Activated T-helper 17 cell treated with anti-CD3 and anti-CD28 coated beads, Interleukin-2, amount 50 U/mL, for 72 hours (primary cell): ENCODE results near the gene TMEM107. TPM values are rescaled to one million over a fixed set of nuclear protein-coding genes. Genes with fewer than 3 reads are reported as not detected.

Experiments
- ATAC-seq: fragments of 150-1000 bp; cut with Tn5 transposase; replicated peaks from 2 replicates; pipeline ENCODE4 v1.10.0; 2021; ENCODE audit warnings: mild to moderate bottlenecking, moderate library complexity
- H3K27ac Mint-ChIP-seq: one replicate; pipeline ENCODE4 v1.8.0; 2022; ENCODE audit warnings: mixed read lengths
- H3K27me3 Mint-ChIP-seq: one replicate; pipeline ENCODE4 v1.8.0; 2022; ENCODE audit warnings: mixed read lengths
- H3K36me3 Mint-ChIP-seq: one replicate; pipeline ENCODE4 v1.8.0; 2022; ENCODE audit warnings: low read depth, mild to moderate bottlenecking, mixed read lengths
- H3K4me1 Mint-ChIP-seq: one replicate; pipeline ENCODE4 v1.8.0; 2022; ENCODE audit warnings: mixed read lengths
- H3K4me3 Mint-ChIP-seq: one replicate; pipeline ENCODE4 v1.8.0; 2022; ENCODE audit warnings: mild to moderate bottlenecking, mixed read lengths
- H3K9me3 Mint-ChIP-seq: one replicate; pipeline ENCODE4 v1.8.0; 2022; ENCODE audit warnings: mixed read lengths
- total RNA-seq, 2 donors: library from RNA; stranded (reverse); gene quantifications; one replicate each; pipeline ENCODE4 v1.2.3, GENCODE V29; 2022

TMEM107 gene
- total RNA-seq, 2 donors from 2014 or later = 43.3 to 45.3 TPM

- H3K4me1 Mint-ChIP-seq = peaks cover 31% of the 10 kb centered on the region
- no peak for ATAC-seq
- peak overlapping the region; percentile 79 for H3K27ac Mint-ChIP-seq
- H3K36me3 Mint-ChIP-seq = peaks cover 51% of the 10 kb centered on the region
- no peaks in the 10 kb centered on the region for H3K27me3 Mint-ChIP-seq
- H3K9me3 Mint-ChIP-seq = no peaks in the 10 kb centered on the region
- peak overlapping the region; percentile 94 for H3K4me3 Mint-ChIP-seq
Observed at GRCh38 chr17:8160741-8161221, 15.4 kb downstream of the TMEM107 start.

- no peak for ATAC-seq
- H3K36me3 Mint-ChIP-seq = peaks cover 51% of the 10 kb centered on the region
- H3K27me3 Mint-ChIP-seq = no peaks in the 10 kb centered on the region
- H3K4me1 Mint-ChIP-seq = peaks cover 35% of the 10 kb centered on the region
- H3K9me3 Mint-ChIP-seq = no peaks in the 10 kb centered on the region
- H3K4me3 Mint-ChIP-seq = peak overlapping the region; percentile 94
- peak overlapping the region; percentile 79 for H3K27ac Mint-ChIP-seq
Observed at GRCh38 chr17:8160224-8160577, 16.0 kb downstream of the TMEM107 start.

- Mint-ChIP-seq H3K27ac (peak overlapping the region; percentile 79), H3K27me3 (no peaks in the 10 kb centered on the region), H3K4me3 (peak overlapping the region; percentile 94), H3K4me1 (peaks cover 37% of the 10 kb centered on the region), H3K36me3 (peaks cover 51% of the 10 kb centered on the region), H3K9me3 (no peaks in the 10 kb centered on the region)
- no peak for ATAC-seq
Observed at GRCh38 chr17:8159459-8160223, 16.5 kb downstream of the TMEM107 start.

GRCh38 chr17:8159032-8159400 is 17.2 kb downstream of the TMEM107 start:
- no peaks in the 10 kb centered on the region for H3K27me3 Mint-ChIP-seq
- peaks cover 39% of the 10 kb centered on the region for H3K4me1 Mint-ChIP-seq
- H3K4me3 Mint-ChIP-seq = peak overlapping the region; percentile 94
- H3K27ac Mint-ChIP-seq = peak overlapping the region; percentile 86
- no peak for ATAC-seq
- H3K9me3 Mint-ChIP-seq = no peaks in the 10 kb centered on the region
- peaks cover 51% of the 10 kb centered on the region for H3K36me3 Mint-ChIP-seq

- peak; percentile 12 for ATAC-seq
- no peaks in the 10 kb centered on the region for H3K9me3 Mint-ChIP-seq
- H3K36me3 Mint-ChIP-seq = peaks cover 51% of the 10 kb centered on the region
- H3K27ac Mint-ChIP-seq = peak overlapping the region; percentile 86
- H3K27me3 Mint-ChIP-seq = no peaks in the 10 kb centered on the region
- peak overlapping the region; percentile 94 for H3K4me3 Mint-ChIP-seq
- H3K4me1 Mint-ChIP-seq = peaks cover 45% of the 10 kb centered on the region
Observed at GRCh38 chr17:8158267-8159031, 17.7 kb downstream of the TMEM107 start.

- H3K27me3 Mint-ChIP-seq = no peaks in the 10 kb centered on the region
- peak; percentile 76 for ATAC-seq
- H3K4me1 Mint-ChIP-seq = peaks cover 51% of the 10 kb centered on the region
- H3K27ac Mint-ChIP-seq = no peak overlapping the region
- H3K9me3 Mint-ChIP-seq = no peaks in the 10 kb centered on the region
- no peak overlapping the region for H3K4me3 Mint-ChIP-seq
- H3K36me3 Mint-ChIP-seq = peaks cover 35% of the 10 kb centered on the region
Observed at GRCh38 chr17:8156246-8156992, 19.8 kb downstream of the TMEM107 start.

- no peak for ATAC-seq
- peaks cover 30% of the 10 kb centered on the region for H3K36me3 Mint-ChIP-seq
- H3K27ac Mint-ChIP-seq = no peak overlapping the region
- no peaks in the 10 kb centered on the region for H3K27me3 Mint-ChIP-seq
- H3K4me1 Mint-ChIP-seq = peaks cover 47% of the 10 kb centered on the region
- H3K4me3 Mint-ChIP-seq = no peak overlapping the region
- H3K9me3 Mint-ChIP-seq = no peaks in the 10 kb centered on the region
Observed at GRCh38 chr17:8155996-8156245, 20.3 kb downstream of the TMEM107 start.

GRCh38 chr17:8155231-8155995 is 20.8 kb downstream of the TMEM107 start:
- ATAC-seq = no peak
- Mint-ChIP-seq H3K4me1 (peaks cover 43% of the 10 kb centered on the region), H3K27ac (no peak overlapping the region)

GRCh38 chr17:8154608-8155155 is 21.5 kb downstream of the TMEM107 start:
- Mint-ChIP-seq H3K4me3 (no peak overlapping the region), H3K36me3 (peaks cover 18% of the 10 kb centered on the region), H3K27me3 (no peaks in the 10 kb centered on the region), H3K4me1 (peaks cover 36% of the 10 kb centered on the region), H3K27ac (no peak overlapping the region), H3K9me3 (no peaks in the 10 kb centered on the region)
- no peak for ATAC-seq

More at GRCh38 chr17:8155231-8155995, 20.8 kb downstream of the TMEM107 start:
- no peaks in the 10 kb centered on the region for H3K9me3 Mint-ChIP-seq
- H3K36me3 Mint-ChIP-seq = peaks cover 25% of the 10 kb centered on the region
- H3K27me3 Mint-ChIP-seq = no peaks in the 10 kb centered on the region
- H3K4me3 Mint-ChIP-seq = no peak overlapping the region

GRCh38 chr17:8153957-8154607 is 22.1 kb downstream of the TMEM107 start:
- H3K4me3 Mint-ChIP-seq = no peak overlapping the region
- peak; percentile 27 for ATAC-seq

GRCh38 chr17:8153525-8153956 is 22.6 kb downstream of the TMEM107 start:
- Mint-ChIP-seq H3K4me3 (no peak overlapping the region), H3K27me3 (no peaks in the 10 kb centered on the region), H3K36me3 (peaks cover 6% of the 10 kb centered on the region), H3K9me3 (no peaks in the 10 kb centered on the region), H3K27ac (no peak overlapping the region), H3K4me1 (peaks cover 29% of the 10 kb centered on the region)
- ATAC-seq = peak; percentile 28

More at GRCh38 chr17:8153957-8154607, 22.1 kb downstream of the TMEM107 start:
- Mint-ChIP-seq H3K27ac (no peak overlapping the region), H3K9me3 (no peaks in the 10 kb centered on the region), H3K27me3 (no peaks in the 10 kb centered on the region), H3K36me3 (peaks cover 12% of the 10 kb centered on the region), H3K4me1 (peaks cover 33% of the 10 kb centered on the region)

- Mint-ChIP-seq H3K27me3 (no peaks in the 10 kb centered on the region), H3K4me1 (peaks cover 27% of the 10 kb centered on the region), H3K9me3 (no peaks in the 10 kb centered on the region), H3K27ac (no peak overlapping the region), H3K36me3 (peaks cover 2% of the 10 kb centered on the region), H3K4me3 (no peak overlapping the region)
- no peak for ATAC-seq
Observed at GRCh38 chr17:8153031-8153451, 23.1 kb downstream of the TMEM107 start.

GRCh38 chr17:8152112-8152775 is 23.9 kb downstream of the TMEM107 start, which contains the start of gene PER1:
TSS of gene PER1 (minus strand) at chr17:8152404. CDS start at chr17:8150706, 1,698 bp downstream.
- Mint-ChIP-seq H3K4me1 (peaks cover 27% of the 10 kb centered on the region), H3K4me3 (no peak within 1 kb of the TSS), H3K27ac (no peak within 1 kb of the TSS), H3K27me3 (no peaks in the 10 kb centered on the region), H3K9me3 (no peaks in the 10 kb centered on the region), H3K36me3 (no peaks in the 10 kb centered on the region)
- peak; percentile 52 for ATAC-seq
